ENCODE data around the gene TSR3.

TSR3 gene

DNA sequence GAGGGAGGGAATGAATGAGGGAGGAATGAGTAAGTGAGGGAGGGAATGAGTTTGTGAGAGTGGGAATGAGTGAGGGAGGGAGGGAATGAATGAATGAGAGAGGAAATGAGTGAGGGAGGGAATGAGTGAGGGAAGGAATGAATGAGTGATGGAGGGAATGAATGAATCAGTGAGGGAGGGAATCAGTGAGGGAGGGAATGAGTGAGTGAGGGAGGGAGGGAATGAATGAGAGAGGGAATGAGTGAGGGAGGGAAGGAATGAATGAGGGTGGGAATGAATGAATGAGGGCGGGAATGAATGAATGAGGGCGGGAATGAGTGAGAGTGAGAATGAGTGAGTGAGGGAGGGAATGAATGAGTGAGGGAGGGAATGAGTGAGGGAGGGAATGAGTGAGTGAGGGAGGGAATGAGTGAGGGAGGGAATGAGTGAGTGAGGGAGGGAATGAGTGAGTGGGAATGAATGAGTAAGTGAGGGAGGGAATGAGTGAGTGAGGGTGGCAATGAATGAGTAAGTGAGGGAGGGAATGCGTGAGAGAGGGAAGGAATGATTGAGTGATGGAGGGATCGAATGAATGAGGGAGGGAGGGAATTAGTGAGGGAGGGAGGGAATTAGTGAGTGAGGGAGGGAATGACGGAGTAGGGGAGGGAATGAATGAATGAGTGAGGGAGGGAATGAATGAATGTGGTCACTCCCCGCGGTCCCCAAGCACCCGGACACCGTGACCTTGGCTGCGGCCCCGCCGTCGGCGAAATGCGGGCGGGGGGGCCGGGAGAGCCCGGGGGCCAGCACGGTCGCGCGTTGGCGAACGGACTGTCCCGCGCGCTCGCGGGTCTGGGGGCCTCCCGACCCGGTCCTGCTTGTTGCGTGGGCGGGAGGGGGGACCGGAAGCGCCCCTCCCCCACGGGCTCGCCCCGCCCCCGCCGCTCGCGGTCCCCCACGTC, 43.4 kb downstream of the TSR3 start:
- peak; percentile 64 for DNase-seq (ENCODE audit: low spot score)

DNA sequence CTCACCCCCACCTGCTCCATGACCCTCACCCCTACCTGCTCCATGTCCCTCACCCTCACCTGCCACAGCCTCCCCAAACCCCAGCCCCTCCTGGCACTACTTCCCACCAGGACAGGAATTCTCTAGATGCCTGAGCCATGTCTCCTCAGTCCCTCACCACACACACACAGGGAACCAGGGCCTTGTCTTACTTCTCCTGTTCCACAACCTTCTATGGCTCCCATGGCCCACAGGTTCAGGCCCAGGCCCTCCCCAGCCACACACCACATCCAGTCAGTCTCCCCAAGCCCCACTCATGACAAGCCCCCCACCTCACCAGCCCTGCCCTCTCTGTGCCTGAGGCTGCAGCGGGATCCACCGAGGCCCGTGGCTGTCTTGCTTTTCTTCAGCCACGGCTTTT, 45.3 kb downstream of the TSR3 start:
- no peak for DNase-seq (ENCODE audit: low spot score)

DNA sequence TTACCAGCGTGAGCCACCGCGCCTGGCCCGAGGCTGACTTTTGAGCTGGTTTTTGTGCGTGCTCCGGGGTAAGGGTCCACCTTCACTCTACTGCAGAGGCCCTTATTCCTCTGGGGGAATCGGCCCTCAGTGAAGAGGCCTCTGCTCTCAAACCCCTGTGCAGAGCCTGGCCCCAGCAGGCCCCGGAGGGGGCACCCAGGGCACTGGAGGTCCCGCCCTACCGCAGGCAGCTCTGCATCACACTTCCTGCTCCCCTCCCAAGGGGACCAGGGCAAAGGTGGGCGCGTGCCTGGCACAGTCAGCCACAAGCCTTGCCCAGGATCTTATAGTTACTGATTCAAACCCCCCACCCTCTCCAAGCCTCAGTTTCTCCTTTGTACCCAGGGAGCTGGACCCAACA, 45.9 kb downstream of the TSR3 start:
- no peak for DNase-seq (ENCODE audit: low spot score)

DNA sequence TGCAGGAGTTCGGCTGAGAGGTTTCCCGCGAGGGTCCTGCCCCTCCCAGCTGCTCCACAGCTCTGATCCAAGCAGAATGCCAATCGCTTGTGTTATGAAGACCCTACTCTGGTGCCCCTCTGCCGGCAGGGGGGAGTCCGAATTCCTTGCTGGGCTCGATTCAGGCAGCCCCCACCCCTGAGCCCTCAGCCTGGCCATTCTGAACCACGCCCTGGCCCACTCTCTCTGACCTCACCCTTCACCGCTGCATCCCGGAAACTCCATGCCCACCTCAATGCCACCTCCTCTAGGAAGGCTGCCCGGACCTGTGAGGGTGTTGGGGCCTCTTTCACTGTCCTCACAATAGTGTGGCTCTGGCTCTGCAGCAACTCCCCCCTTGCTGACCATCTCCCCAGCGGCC, 50.1 kb downstream of the TSR3 start:
- no peak for DNase-seq (ENCODE audit: low spot score)

DNA sequence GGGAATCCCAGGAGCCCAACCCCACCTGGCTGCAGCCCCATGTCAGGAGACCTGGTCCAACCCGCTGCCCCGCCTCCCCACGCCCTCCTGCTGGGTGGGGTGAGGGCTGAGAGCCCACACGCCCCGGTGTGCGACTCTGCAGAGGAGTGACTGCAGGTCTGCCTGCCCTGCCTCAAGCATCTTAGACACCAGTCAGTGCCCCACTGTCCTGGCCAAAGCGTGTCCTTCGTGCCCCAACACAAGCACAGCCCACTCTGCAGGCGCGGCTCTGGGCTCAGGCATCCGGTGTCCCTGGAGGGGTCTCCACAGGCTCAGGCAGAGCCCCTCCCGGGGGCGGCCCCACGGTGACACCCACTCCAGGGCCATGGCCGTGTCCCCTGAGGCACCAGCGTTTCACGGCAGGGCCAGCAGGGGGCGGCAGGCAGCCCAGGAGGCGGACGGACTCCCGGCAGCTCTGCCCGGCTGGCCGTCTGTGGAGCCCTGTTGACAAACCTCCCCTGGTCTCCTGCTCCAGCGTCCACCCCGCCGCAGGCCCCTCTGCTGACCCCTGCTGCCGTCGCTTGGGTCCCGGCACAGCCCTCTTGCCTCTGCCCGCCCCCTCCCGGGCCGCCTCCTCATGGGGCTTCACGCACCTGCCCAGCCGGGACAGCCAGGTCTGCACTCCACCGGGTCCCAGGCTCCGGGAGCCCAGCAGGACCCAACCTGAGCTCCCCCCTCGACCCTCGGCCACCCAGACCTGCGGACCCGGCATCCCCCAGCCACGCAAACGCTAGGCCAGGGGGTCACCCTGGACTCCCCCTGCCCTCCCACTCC, 50.8 kb downstream of the TSR3 start:
- peak; percentile 84 for DNase-seq (ENCODE audit: low spot score)

DNA sequence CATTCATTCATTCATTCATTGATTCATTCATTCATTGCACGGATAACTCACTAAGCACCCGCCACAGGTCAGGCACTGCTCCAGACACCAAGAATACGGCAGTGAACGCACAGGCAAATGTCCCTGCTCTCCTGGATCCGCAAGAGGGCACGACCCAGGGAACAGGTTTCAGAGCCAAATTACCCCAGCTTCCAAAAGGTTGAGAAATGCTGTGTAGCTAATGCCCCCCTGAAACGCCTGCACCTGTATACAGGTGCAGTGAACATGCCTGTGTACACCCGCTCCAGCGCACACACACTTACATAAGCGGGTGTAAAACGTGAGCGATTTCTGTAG, 51.8 kb downstream of the TSR3 start:
- DNase-seq (ENCODE audit: low spot score): no peak
